GM12865 (cell line): ENCODE measurements around the gene CDKAL1.

Experiments
- DNase-seq: peaks from one replicate; pipeline ENCODE4 v3.0.0; 2010; ENCODE audit warnings: low read depth
- H3K4me3 ChIP-seq: 2 replicates; pipeline ENCODE4 v1.5.1; 2011; ENCODE audit warnings: mild to moderate bottlenecking, low read depth, low read length, control low read depth
- CTCF ChIP-seq: IDR thresholded peaks from 2 replicates; pipeline ENCODE4 v1.5.1; 2011; ENCODE audit warnings: low read length, control low read depth, low read depth, inconsistent platforms; ENCODE audit not compliant: insufficient read depth; ENCODE audit errors: missing control alignments

The CDKAL1 gene

GRCh38 chr6:21100991-21101390 is 566.7 kb downstream of the CDKAL1 start:
- no peak for TF ChIP-seq CTCF
- H3K4me3 ChIP-seq, result no peak overlapping the region
- no peak for DNase-seq

- TF ChIP-seq CTCF, result no peak
- no peak overlapping the region for H3K4me3 ChIP-seq
- DNase-seq, result no peak
Measured at GRCh38 chr6:21101694-21102093, 567.4 kb downstream of the CDKAL1 start.

GRCh38 chr6:21102201-21102600 is 567.9 kb downstream of the CDKAL1 start:
- no peak overlapping the region for H3K4me3 ChIP-seq
- TF ChIP-seq CTCF, result no peak
- no peak for DNase-seq

- DNase-seq, result no peak
- no peak for TF ChIP-seq CTCF
- no peak overlapping the region for H3K4me3 ChIP-seq
Measured at GRCh38 chr6:21102624-21103023, 568.4 kb downstream of the CDKAL1 start.

GRCh38 chr6:21103626-21104224 is 569.5 kb downstream of the CDKAL1 start:
- no peak for DNase-seq
- H3K4me3 ChIP-seq, result no peak overlapping the region
- no peak for TF ChIP-seq CTCF

- H3K4me3 ChIP-seq, result no peak overlapping the region
- no peak for DNase-seq
- TF ChIP-seq CTCF, result no peak
Measured at GRCh38 chr6:21104288-21104687, 570.0 kb downstream of the CDKAL1 start.

- no peak overlapping the region for H3K4me3 ChIP-seq
- no peak for TF ChIP-seq CTCF
- DNase-seq, result peak; percentile 14
Measured at GRCh38 chr6:21107796-21108195, 573.5 kb downstream of the CDKAL1 start.
